Gastroesophageal sphincter (tissue), 3 donors: ENCODE data around the gene THY1.

ENCODE experiments used
- EP300 ChIP-seq: sonication (generic); formaldehyde crosslinking; IDR thresholded peaks from one replicate; pipeline ENCODE4 v1.6.1; 2017; ENCODE audit warnings: antibody characterized with exemption, mild to moderate bottlenecking
- POLR2A ChIP-seq, 2 donors: fragments of 450-650 bp; IDR thresholded peaks; one replicate each; pipeline ENCODE4 v1.6.1; 2017; ENCODE audit warnings: antibody characterized with exemption in 2 of 2, mild to moderate bottlenecking in 2 of 2, moderate library complexity in 1 of 2
- POLR2AphosphoS5 ChIP-seq: sonication (generic); formaldehyde crosslinking; IDR thresholded peaks from one replicate; pipeline ENCODE4 v1.6.1; 2017; ENCODE audit warnings: antibody characterized with exemption
- TF ChIP-seq, protein P1 (sequence below), 4 experiments: fragments of 200-600 bp in 2 of 4; fragments of 450-650 bp in 2 of 4; sonication (generic) in 1 of 4; IDR thresholded peaks; one replicate each; pipeline ENCODE4 v1.5.1; 2017 to 2019; ENCODE audit warnings: antibody characterized with exemption in 4 of 4, mild to moderate bottlenecking in 2 of 4, moderate library complexity in 2 of 4

- TF ChIP-seq POLR2AphosphoS5 (no peak), POLR2A (IDR thresholded peaks at IDR 0.05) (no peak), EP300 (no peak)
- TF ChIP-seq, protein P1, sequence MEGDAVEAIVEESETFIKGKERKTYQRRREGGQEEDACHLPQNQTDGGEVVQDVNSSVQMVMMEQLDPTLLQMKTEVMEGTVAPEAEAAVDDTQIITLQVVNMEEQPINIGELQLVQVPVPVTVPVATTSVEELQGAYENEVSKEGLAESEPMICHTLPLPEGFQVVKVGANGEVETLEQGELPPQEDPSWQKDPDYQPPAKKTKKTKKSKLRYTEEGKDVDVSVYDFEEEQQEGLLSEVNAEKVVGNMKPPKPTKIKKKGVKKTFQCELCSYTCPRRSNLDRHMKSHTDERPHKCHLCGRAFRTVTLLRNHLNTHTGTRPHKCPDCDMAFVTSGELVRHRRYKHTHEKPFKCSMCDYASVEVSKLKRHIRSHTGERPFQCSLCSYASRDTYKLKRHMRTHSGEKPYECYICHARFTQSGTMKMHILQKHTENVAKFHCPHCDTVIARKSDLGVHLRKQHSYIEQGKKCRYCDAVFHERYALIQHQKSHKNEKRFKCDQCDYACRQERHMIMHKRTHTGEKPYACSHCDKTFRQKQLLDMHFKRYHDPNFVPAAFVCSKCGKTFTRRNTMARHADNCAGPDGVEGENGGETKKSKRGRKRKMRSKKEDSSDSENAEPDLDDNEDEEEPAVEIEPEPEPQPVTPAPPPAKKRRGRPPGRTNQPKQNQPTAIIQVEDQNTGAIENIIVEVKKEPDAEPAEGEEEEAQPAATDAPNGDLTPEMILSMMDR (IDR thresholded peaks at IDR 0.05), result no peak
These were observed 13.1 kb upstream of the THY1 start for GRCh38 chr11:119436093-119436492.
